HG03521 (cell line): ENCODE results near the gene KLHDC10.
"Not testable (repeated sequence)": the region's sequence is repeated elsewhere in the genome, so short reads cannot be mapped to it uniquely, and the experiment has no call there.

Experiments
- ATAC-seq: cut with Tn5 transposase; IDR thresholded peaks from one replicate; pipeline ENCODE4 v1.9.1; 2021; ENCODE audit warnings: mild to moderate bottlenecking, moderate library complexity; ENCODE audit not compliant: unreplicated experiment

The KLHDC10 gene

DNA sequence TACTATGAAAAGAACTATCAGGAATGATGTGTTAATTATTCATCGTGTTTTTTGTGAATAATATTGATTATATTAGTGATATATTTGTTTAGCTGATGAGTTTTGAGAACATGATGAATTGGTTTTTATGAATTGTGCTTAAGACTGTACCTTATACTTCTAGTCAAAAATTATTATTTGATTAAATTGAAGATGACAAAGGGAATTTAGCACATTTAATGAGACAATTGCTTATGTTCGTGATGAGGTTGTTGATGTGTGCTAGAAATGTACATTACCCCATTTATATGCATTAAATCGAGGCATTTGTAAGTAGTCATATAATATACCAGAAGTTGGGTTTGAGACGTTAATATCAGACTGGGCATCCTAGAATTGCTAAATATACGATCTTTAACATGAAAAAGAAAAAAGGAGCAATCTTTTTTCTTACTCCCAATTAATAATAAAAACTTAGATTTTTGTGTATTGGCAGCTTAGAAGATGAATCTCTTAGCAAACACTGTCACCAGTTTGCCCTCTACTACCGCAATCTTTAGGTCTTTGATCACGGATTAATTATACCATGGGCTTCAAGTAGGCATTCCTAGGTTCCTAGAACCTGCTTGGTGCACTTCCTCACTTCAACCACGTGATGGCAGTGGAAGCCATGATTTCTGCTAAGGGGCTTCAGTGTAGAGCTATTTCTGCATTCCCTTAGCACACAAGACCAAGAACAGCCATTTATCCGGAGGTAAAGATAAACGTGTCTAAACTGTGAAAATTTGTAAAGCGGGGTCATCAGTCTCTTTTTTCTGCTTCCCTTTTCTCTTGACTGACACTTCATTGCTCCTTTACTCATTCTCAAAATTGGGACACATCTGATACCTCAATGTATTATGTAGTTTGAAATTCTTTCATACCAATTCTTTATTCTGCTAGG is 1.6 kb downstream of the KLHDC10 start:
- no peak for ATAC-seq

DNA sequence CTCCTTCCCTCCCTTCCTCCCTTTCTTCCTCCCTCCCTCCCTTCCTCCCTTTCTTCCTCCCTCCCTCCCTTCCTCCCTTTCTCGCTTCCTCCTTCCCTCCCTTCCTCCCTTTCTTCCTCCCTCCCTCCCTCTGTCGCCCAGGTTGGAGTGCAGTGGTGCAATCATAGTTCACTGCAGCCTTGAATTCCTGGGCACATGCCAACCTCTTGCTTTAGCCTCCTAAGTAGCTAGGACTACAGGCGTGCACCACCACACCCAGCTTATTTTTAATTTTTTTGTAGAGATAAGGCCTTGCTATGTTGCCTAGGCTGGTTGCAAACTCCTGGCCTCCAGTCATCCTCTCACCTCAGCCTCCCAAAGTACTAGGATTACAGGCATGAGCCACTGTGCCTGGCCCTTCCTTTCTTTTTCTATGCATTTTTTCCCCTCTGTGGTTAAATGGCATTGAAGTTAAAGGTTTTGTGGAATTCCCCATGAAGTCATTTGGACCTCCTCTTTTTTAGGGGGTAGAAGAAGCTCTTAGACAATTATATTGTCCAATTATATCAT is 9.6 kb downstream of the KLHDC10 start:
- ATAC-seq: no peak

DNA sequence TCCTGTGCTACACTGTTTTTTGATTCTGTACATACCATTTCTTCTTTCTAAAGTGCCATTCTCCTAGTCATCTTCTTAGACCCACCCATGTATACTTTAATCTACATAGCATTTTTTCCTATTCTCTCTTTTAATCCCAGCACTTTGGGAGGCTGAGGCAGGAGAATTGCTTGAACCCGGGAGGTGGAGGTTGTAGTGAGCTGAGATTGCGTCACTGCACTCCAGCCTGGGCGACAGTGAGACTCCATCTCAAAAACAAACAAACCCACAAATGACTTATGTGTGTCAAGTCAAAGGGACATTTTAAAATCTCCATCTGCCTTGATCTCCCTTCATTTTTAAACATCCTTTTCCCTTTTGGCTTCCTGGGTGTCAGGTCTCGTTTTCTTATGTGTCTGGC is 13.2 kb downstream of the KLHDC10 start:
- ATAC-seq: not testable (repeated sequence)

- ATAC-seq: no peak
Measured at GRCh38 chr7:130084037-130084875, 13.9 kb downstream of the KLHDC10 start.

DNA sequence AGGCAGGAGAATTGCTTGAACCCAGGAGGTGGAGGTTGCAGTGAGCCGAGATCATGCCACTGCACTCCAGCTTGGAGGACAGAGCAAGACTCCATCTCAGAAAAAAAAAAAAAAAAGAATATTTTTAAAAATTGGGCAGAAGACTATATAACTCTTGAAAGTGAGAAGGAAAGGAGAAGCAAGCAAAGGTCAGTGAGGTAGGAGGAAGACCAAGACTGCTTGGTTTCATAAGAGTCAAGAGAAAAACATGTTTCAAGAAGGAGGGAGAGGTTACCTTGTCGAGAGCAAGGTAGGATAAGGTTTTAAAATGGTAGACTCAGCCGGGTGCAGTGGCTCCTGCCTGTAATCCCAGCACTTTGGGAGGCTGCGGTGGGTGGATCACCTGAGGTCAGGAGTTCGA is 14.9 kb downstream of the KLHDC10 start:
- ATAC-seq: not testable (repeated sequence)

DNA sequence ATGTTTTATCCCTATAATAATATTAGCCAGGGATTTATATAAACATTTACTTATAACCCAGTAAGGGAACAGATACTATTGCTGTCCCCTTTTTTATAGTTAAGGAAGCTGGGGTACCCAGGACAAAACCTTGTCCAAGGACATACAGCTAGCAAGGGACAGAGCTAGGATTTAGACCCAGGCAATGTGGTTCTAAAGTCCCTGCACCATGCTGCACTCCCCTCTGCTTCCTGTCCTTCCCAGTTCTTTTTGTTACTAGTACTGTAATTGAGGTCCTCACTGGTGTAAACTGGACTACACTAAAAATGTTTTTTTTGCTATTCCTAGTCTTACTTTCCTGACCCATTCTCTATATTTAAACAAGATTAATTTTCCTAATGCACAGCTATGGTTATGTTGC is 16.6 kb downstream of the KLHDC10 start:
- no peak for ATAC-seq

GRCh38 chr7:130087364-130087763 is 17.0 kb downstream of the KLHDC10 start:
- ATAC-seq: no peak

GRCh38 chr7:130090745-130091532 is 20.6 kb downstream of the KLHDC10 start:
- no peak for ATAC-seq

- ATAC-seq: no peak
Measured at GRCh38 chr7:130091999-130092398, 21.7 kb downstream of the KLHDC10 start.

GRCh38 chr7:130092598-130092997 is 22.3 kb downstream of the KLHDC10 start:
- no peak for ATAC-seq

GRCh38 chr7:130095812-130096211 is 25.5 kb downstream of the KLHDC10 start:
- no peak for ATAC-seq

GRCh38 chr7:130096243-130096827 is 26.0 kb downstream of the KLHDC10 start:
- no peak for ATAC-seq

- no peak for ATAC-seq
Measured at GRCh38 chr7:130099331-130099730, 29.0 kb downstream of the KLHDC10 start.

DNA sequence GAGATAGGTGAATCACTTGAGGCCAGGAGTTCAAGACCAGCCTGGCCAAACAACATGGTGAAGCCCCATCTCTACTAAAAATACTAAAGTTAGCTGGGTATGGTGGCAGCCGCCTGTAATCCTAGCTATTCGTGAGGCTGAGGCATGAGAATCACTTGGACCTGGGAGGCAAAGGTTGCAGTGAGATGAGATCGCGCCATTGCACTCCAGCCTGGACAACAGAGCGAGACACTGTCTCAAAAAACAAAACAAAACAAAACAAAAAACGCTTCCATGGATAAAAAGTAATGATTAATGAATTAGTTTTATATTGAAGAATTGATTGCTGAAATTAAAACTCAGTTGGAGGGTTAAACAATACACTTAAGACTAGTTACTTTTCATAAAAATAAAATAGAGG is 32.3 kb downstream of the KLHDC10 start:
- no peak for ATAC-seq

GRCh38 chr7:130107949-130108674 is 37.8 kb downstream of the KLHDC10 start:
- ATAC-seq: no peak

DNA sequence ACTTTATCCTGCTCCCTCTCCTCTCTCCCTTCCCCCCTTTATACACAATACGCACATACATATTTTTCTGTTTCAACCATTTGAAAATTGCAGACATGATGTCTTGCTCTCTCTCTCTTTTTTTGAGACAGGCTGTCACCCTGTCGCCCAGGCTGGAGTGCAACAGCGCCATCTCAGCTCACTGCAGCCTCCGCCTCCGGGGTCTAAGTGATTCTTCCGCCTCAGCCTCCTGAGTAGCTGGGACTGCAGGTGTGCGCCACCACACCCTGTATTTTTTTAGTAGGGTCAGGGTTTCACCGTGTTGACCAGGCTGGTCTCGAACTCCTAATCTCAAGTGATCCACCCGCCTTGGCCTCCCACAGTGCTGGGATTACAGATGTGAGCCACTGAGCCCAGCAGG is 38.5 kb downstream of the KLHDC10 start:
- no peak for ATAC-seq

- no peak for ATAC-seq
Measured at GRCh38 chr7:130112093-130112492, 41.8 kb downstream of the KLHDC10 start.

GRCh38 chr7:130112662-130113425 is 42.5 kb downstream of the KLHDC10 start:
- ATAC-seq: no peak

DNA sequence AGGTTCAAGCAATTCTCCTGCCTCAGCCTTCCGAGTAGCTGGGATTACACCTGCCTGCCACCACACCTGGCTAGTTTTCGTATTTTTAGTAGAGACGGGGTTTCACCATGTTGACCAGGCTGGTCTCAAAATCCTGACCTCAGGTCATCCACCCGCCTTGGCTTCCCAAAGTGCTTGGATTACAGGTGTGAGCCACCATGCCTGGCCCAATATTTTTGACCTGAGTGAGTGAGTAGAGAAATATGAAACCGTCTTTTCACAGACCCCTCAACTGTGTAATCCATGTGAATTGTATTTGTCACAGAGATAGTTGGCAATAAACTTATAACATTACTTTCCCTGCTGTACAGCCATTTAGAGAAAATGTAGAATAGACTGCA is 43.1 kb downstream of the KLHDC10 start:
- ATAC-seq: not testable (repeated sequence)
